ENCODE results near the gene NFIX. TPM values are rescaled to one million over a fixed set of nuclear protein-coding genes. Genes with fewer than 3 reads are reported as not detected.

Gene NFIX
- total and polyA plus RNA-seq, 9 of the 15 experiments (the other 6 are each of a cell fraction or from before 2014, with no cell fraction given) = 0.28 to 26.8 (median 5.4) TPM

DNA sequence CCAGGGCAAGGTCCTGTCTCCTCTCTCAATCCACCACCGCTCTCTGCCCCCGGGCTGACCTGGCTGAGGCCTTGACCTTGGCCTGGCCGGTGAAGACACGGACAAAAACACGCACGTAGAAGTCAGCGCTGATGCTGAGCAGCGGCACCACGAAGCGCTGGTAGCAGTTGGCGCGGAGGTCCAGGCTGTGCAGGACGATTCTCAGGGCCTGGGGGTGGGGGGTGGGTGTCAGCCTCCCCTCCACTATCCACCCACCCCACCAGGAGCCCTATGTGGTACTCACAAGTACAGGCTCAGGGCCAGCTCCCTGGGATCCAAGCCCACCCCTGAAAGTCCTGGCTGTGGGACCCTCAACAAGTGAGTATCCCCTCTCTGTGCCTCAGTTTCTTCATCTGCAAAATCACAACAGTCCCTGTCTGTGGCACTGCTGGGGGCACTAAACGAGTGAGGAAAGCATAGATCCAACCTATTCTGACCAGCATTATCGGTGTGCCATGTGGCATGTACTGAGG lies 114.9 kb downstream of the NFIX start:
- FAIRE-seq = no peak
- H3K27ac ChIP-seq (ENCODE audit: extremely low read depth, low read depth, low read length) = no peak overlapping the region
- H3K9me3 ChIP-seq (replicated peaks; ENCODE audit: control insufficient read depth, insufficient read depth, low read depth, low read length) = no peaks in the 10 kb centered on the region
- no peak overlapping the region for H3K4me2 ChIP-seq (ENCODE audit: insufficient read depth, low read length)
- no peak for ATAC-seq
- H3K4me1 ChIP-seq (replicated peaks in 1 of 2; ENCODE audit: control insufficient read depth in 2 of 2, insufficient read depth in 2 of 2, low read length in 2 of 2) = peaks cover 0 to 23% of the 10 kb centered on the region in 2 experiments; a peak in 3 of 5 replicates
- H3K27me3 ChIP-seq (ENCODE audit: control insufficient read depth in 2 of 2, insufficient read depth in 2 of 2, low read length in 2 of 2) = no peaks in the 10 kb centered on the region
- H3K4me3 ChIP-seq = no peak overlapping the region
- peak overlapping the region in 1 of 2 experiments; percentile 83; a peak in 2 of 4 replicates for H3K9ac ChIP-seq (ENCODE audit: insufficient read depth in 1 of 2, low read depth in 2 of 2, low read length in 2 of 2)
- 0 out of 2 replicates have a peak, but pooled peaks have one; percentile 21 for TF ChIP-seq POLR2G (IDR thresholded peaks at IDR 0.05; ENCODE audit: low read depth, low read length)
- no peak for TF ChIP-seq ZNF134 (CRISPR knock-in tag; conservative IDR thresholded peaks at IDR 0.05)
- in situ Hi-C loops (cut with MboI) = no loop called here
- peaks cover 6% of the 10 kb centered on the region; the same call in 2 of the 3 replicates for H3K79me2 ChIP-seq (ENCODE audit: control insufficient read depth, insufficient read depth, low read length)
- no TSS peak for BruUV-seq (replicated peaks)
- WGBS (ENCODE audit: insufficient coverage, low coverage, missing lambda C conversion rate) = 92% methylated on average over 14 of the region's 15 CpGs
- no peak for DNase-seq (ENCODE audit: extremely low read depth in 1 of 4, low spot score in 3 of 4)
- no peak overlapping the region for H2AFZ ChIP-seq (ENCODE audit: low read depth, low read length)
- ChIA-PET POLR2A (interaction anchor here (1.5 kb wide), 1 partner anchor 45 kb away, joined by 4 read pairs; no protein-coding TSS in a partner anchor), CTCF (ENCODE audit: low intra/inter-chr PET ratio) (no interaction called here)
- intact Hi-C loops (cut with micrococcal nuclease) = no loop called here
- no peaks in the 10 kb centered on the region for H3K9me1 ChIP-seq (ENCODE audit: control insufficient read depth, insufficient read depth, low read length)
- no peaks in the 10 kb centered on the region for H4K20me1 ChIP-seq (replicated peaks; ENCODE audit: control insufficient read depth, insufficient read depth, low read length)
- H3K36me3 ChIP-seq (ENCODE audit: control insufficient read depth, insufficient read depth, low read length) = peaks cover 67% of the 10 kb centered on the region

DNA sequence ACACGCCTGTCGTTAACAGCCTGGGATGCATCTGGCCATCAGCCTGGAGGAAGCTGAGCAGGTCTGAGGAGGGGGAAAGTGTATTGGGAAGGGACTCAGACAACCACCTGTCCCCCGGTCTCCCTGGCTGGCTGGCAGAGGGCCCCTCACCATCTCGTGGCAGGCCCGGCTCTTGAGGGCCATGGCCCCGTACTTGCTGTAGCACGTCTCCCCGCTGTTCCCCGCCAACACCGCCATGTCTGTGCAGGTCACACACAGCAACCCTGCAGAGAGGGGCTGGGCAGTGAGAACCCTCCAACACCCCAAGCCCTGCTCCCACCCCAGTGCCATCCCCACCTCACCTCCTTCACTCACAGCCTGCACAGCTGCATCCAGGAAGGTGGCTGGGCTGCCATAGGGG lies 117.3 kb downstream of the NFIX start:
- ATAC-seq = no peak
- Histone ChIP-seq H4K20me1 (replicated peaks; ENCODE audit: control insufficient read depth, insufficient read depth, low read length) (no peaks in the 10 kb centered on the region), H3K9ac (ENCODE audit: insufficient read depth in 1 of 2, low read depth in 2 of 2, low read length in 2 of 2) (peak overlapping the region in 1 of 2 experiments; percentile 14; a peak in 1 of 4 replicates), H3K4me2 (ENCODE audit: insufficient read depth, low read length) (no peak overlapping the region), H3K79me2 (ENCODE audit: control insufficient read depth, insufficient read depth, low read length) (peaks cover 30% of the 10 kb centered on the region), H3K27ac (ENCODE audit: extremely low read depth, low read depth, low read length) (no peak overlapping the region), H3K9me3 (replicated peaks; ENCODE audit: control insufficient read depth, insufficient read depth, low read depth, low read length) (no peaks in the 10 kb centered on the region), H3K9me1 (ENCODE audit: control insufficient read depth, insufficient read depth, low read length) (no peaks in the 10 kb centered on the region), H3K4me3 (no peak overlapping the region), H3K27me3 (ENCODE audit: control insufficient read depth in 2 of 2, insufficient read depth in 2 of 2, low read length in 2 of 2) (no peaks in the 10 kb centered on the region), H2AFZ (ENCODE audit: low read depth, low read length) (no peak overlapping the region), H3K36me3 (ENCODE audit: control insufficient read depth, insufficient read depth, low read length) (peaks cover 61% of the 10 kb centered on the region), H3K4me1 (replicated peaks in 1 of 2; ENCODE audit: control insufficient read depth in 2 of 2, insufficient read depth in 2 of 2, low read length in 2 of 2) (peaks cover 0 to 31% of the 10 kb centered on the region in 2 experiments; a peak in 3 of 5 replicates)
- POLR2A ChIA-PET = interaction anchor here (1.0 to 1.2 kb wide), 2 partner anchors 11 to 41 kb away, joined by 3 read pairs; no protein-coding TSS in a partner anchor
- 98% methylated on average over 7 of the region's 10 CpGs for WGBS (ENCODE audit: insufficient coverage, low coverage, missing lambda C conversion rate)
- intact Hi-C loops (cut with micrococcal nuclease) = no loop called here
- no peak for DNase-seq (ENCODE audit: extremely low read depth in 1 of 4, low spot score in 3 of 4)
- no peak for FAIRE-seq
- in situ Hi-C loops (cut with MboI) = no loop called here
- BruUV-seq (replicated peaks) = no TSS peak
- CTCF ChIA-PET (ENCODE audit: low intra/inter-chr PET ratio) = no interaction called here
- TF ChIP-seq RBFOX2 (IDR thresholded peaks at IDR 0.05; ENCODE audit: low read depth, low read length) (peak; percentile 49), HOXB6 (CRISPR knock-in tag; IDR thresholded peaks at IDR 0.05; ENCODE audit: borderline replicate concordance) (no peak), POLR2A (conservative IDR thresholded peaks at IDR 0.05) (no peak), TARDBP (IDR thresholded peaks at IDR 0.05) (no peak), HDGF (IDR thresholded peaks at IDR 0.05) (no peak), POLR2G (IDR thresholded peaks at IDR 0.05; ENCODE audit: low read depth, low read length) (peak; percentile 25; the same call in 1 of the 2 replicates), ZBTB17 (CRISPR knock-in tag; IDR thresholded peaks at IDR 0.05) (no peak), BMI1 (IDR thresholded peaks at IDR 0.05; ENCODE audit: low read length) (no peak)
- TF ChIP-seq, protein P1, sequence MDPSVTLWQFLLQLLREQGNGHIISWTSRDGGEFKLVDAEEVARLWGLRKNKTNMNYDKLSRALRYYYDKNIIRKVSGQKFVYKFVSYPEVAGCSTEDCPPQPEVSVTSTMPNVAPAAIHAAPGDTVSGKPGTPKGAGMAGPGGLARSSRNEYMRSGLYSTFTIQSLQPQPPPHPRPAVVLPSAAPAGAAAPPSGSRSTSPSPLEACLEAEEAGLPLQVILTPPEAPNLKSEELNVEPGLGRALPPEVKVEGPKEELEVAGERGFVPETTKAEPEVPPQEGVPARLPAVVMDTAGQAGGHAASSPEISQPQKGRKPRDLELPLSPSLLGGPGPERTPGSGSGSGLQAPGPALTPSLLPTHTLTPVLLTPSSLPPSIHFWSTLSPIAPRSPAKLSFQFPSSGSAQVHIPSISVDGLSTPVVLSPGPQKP (CRISPR knock-in tag; IDR thresholded peaks at IDR 0.05) = no peak
- TF ChIP-seq, protein P2, sequence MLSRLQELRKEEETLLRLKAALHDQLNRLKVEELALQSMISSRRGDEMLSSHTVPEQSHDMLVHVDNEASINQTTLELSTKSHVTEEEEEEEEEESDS (CRISPR knock-in tag; IDR thresholded peaks at IDR 0.05) = no peak
- TF ChIP-seq, protein P3, sequence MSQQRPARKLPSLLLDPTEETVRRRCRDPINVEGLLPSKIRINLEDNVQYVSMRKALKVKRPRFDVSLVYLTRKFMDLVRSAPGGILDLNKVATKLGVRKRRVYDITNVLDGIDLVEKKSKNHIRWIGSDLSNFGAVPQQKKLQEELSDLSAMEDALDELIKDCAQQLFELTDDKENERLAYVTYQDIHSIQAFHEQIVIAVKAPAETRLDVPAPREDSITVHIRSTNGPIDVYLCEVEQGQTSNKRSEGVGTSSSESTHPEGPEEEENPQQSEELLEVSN (IDR thresholded peaks at IDR 0.05; ENCODE audit: borderline replicate concordance in 1 of 2, extremely low read depth in 1 of 2, insufficient read depth in 1 of 2, insufficient read length in 1 of 2, low read depth in 1 of 2, low read length in 1 of 2, poor library complexity in 1 of 2, severe bottlenecking in 1 of 2) = no peak
- TF ChIP-seq, protein P4, sequence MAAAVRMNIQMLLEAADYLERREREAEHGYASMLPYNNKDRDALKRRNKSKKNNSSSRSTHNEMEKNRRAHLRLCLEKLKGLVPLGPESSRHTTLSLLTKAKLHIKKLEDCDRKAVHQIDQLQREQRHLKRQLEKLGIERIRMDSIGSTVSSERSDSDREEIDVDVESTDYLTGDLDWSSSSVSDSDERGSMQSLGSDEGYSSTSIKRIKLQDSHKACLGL (CRISPR knock-in tag; IDR thresholded peaks at IDR 0.05; ENCODE audit: borderline replicate concordance, poor library complexity, severe bottlenecking) = no peak
